ENCODE measurements around the gene HEY2.

HEY2 gene

DNA sequence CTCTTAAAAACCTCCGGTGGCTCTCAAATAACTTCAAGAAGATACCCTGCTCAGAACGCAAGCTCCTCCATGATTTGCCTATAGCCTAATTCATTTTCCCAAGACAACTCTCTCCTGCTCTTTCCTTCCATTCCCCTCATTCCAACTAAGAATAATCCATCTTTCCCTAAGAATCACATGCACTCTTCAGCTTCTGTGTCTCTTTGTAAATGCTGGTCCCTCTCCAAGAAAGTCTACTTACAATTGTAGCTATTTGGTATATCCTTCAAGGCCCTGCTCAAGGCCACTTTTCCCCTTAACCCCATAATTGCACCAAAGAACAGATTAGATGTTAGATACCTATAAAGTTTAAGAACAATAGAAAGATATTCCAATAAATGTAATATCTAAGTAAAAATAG is 7.4 kb upstream of the HEY2 start:
- TF ChIP-seq, protein P1, sequence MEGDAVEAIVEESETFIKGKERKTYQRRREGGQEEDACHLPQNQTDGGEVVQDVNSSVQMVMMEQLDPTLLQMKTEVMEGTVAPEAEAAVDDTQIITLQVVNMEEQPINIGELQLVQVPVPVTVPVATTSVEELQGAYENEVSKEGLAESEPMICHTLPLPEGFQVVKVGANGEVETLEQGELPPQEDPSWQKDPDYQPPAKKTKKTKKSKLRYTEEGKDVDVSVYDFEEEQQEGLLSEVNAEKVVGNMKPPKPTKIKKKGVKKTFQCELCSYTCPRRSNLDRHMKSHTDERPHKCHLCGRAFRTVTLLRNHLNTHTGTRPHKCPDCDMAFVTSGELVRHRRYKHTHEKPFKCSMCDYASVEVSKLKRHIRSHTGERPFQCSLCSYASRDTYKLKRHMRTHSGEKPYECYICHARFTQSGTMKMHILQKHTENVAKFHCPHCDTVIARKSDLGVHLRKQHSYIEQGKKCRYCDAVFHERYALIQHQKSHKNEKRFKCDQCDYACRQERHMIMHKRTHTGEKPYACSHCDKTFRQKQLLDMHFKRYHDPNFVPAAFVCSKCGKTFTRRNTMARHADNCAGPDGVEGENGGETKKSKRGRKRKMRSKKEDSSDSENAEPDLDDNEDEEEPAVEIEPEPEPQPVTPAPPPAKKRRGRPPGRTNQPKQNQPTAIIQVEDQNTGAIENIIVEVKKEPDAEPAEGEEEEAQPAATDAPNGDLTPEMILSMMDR (IDR thresholded peaks at IDR 0.05; ENCODE audit: borderline replicate concordance, control extremely low read depth, extremely low read depth, insufficient read depth, missing control alignments): no peak
- no peak for DNase-seq (ENCODE audit: low spot score)
- in situ Hi-C loops (cut with MboI; ENCODE audit: low sequenced_read_pairs, unreplicated experiment): no loop called here

DNA sequence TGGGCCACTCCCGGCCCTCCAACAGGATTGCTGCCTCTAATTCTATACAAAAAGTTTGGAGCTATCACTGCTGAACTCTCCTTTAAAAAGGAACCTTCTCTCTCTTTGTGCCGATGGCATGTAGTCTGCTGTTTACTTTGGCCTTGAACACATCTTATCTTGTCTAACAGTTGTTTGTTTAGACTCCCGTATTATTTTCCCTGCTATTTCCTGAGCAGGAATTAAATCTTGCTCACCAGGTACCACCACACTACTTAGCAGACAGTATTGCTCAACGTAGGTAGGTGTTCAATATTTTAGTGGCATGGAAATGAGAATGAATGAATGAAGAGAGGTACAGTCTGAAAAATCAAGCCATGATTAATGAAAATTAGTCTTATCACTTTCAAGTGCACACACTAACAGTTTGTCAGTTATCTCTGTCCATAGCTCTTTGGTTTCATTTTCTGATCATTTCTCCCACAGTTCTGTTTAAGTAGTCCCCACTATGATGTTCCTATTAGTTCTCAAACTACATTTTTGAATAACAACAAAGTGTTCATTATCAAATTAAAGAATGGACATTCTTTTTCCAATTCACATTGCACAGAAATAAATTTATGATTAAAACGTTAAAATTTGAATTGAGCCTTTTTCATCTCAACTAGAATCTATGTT is 6.8 kb upstream of the HEY2 start:
- TF ChIP-seq, protein P1 (IDR thresholded peaks at IDR 0.05; ENCODE audit: borderline replicate concordance, control extremely low read depth, extremely low read depth, insufficient read depth, missing control alignments): no peak
- in situ Hi-C loops (cut with MboI; ENCODE audit: low sequenced_read_pairs, unreplicated experiment): no loop called here
- DNase-seq (ENCODE audit: low spot score): no peak

GRCh38 chr6:125743604-125744003 is 5.8 kb upstream of the HEY2 start:
- in situ Hi-C loops (cut with MboI; ENCODE audit: low sequenced_read_pairs, unreplicated experiment): no loop called here
- DNase-seq (ENCODE audit: low spot score): no peak
- TF ChIP-seq, protein P1 (IDR thresholded peaks at IDR 0.05; ENCODE audit: borderline replicate concordance, control extremely low read depth, extremely low read depth, insufficient read depth, missing control alignments): no peak

- in situ Hi-C loops (cut with MboI; ENCODE audit: low sequenced_read_pairs, unreplicated experiment): no loop called here
- no peak for DNase-seq (ENCODE audit: low spot score)
- TF ChIP-seq, protein P1 (IDR thresholded peaks at IDR 0.05; ENCODE audit: borderline replicate concordance, control extremely low read depth, extremely low read depth, insufficient read depth, missing control alignments): no peak
Measured at GRCh38 chr6:125745281-125746018, 4.0 kb upstream of the HEY2 start.

DNA sequence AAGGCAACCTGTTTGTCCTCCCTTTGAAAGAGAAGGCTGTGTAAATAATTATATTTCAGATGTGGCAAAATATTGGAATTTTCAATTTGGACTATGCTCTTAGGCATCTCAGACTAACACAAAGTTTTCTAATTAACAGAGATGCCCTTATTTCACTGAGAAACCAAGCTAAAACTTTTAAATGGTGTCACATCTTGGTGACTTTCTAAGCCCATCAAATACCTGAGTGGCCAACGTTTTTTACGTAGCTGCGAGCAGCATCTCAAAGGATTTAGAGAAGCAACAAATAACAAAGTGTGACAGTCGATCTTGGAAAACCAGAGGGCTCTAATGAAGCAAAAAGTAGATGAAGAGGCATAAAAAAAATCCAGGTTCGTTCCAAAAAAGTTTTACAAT is 3.4 kb upstream of the HEY2 start:
- in situ Hi-C loops (cut with MboI; ENCODE audit: low sequenced_read_pairs, unreplicated experiment): no loop called here
- TF ChIP-seq, protein P1 (IDR thresholded peaks at IDR 0.05; ENCODE audit: borderline replicate concordance, control extremely low read depth, extremely low read depth, insufficient read depth, missing control alignments): no peak

GRCh38 chr6:125746731-125747588 is 2.5 kb upstream of the HEY2 start:
- peak; percentile 60 for DNase-seq (ENCODE audit: low spot score)
- TF ChIP-seq, protein P1 (IDR thresholded peaks at IDR 0.05; ENCODE audit: borderline replicate concordance, control extremely low read depth, extremely low read depth, insufficient read depth, missing control alignments): no peak
- in situ Hi-C loops (cut with MboI; ENCODE audit: low sequenced_read_pairs, unreplicated experiment): no loop called here

More for the DNA sequence above, 3.4 kb upstream of the HEY2 start:
- no peak for DNase-seq (ENCODE audit: low spot score)

Data from GM13976 (cell line).